Activated CD4-positive, alpha-beta T cell treated with anti-CD3 and anti-CD28 coated beads, Interleukin-2, amount 50 U/mL, for 4 hours (primary cell): Measurements from ENCODE around the gene PITRM1.

Source experiments
- DNase-seq, 2 experiments: peaks; one replicate each; pipeline ENCODE4 v3.0.0-alpha.2; 2020

PITRM1 gene

DNA sequence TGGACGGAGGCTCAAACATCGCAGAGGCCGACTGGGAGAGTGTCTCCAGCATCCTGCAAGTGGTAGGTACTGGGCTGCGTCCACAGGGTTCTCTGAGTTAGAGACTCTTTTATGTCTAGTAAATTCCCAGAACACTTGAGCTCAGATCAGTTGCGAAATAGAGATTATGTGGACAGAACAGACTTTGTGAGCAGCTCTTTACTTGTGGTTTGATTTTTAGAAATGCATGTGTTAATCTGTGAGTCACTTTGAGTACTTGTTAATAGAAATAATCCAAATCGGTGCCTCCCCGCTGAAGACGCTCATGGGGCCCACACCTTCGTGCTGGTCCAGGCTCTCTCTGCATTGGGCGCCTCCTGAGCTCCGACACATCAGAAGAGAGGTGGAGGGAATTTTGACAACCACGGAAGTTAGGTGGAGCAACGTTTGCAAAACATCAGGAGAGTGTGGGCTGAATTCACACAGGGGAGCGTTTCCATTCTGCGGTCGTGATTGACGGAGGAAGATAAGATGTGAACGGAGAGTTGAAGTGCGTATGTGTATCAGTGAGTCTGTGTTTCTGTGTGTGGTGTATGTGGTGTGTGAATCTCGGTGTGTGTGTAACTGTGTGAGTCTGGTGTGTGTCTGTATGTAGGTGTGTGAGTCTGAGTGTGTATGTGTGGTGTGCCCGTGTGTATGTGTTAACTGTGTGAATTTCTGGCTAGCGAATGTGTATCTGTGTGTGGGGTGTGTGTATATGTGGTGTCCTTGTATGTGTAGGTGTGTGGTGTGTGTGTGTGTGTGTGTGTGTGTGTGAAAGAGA is 73.1 kb downstream of the PITRM1 start:
- DNase-seq: no peak

DNA sequence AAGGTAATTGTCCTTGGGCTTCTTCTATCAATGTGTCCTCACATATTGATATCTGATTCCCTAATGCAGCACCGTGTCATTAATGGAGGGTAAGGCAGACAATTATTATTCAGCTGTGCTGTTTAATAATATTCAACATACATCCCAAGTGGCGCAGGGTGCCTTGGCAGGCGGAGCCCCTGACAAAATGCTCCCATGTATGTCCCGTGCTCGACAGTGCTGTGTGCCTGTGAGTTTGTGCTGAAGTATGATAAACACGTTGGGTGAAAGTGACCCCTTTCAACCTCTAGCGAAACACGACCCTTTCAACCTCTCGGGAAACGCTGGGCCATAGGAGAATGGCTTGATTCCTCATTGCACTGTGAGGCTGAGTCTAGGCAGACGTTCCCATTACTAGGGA is 73.9 kb downstream of the PITRM1 start:
- DNase-seq: no peak

DNA sequence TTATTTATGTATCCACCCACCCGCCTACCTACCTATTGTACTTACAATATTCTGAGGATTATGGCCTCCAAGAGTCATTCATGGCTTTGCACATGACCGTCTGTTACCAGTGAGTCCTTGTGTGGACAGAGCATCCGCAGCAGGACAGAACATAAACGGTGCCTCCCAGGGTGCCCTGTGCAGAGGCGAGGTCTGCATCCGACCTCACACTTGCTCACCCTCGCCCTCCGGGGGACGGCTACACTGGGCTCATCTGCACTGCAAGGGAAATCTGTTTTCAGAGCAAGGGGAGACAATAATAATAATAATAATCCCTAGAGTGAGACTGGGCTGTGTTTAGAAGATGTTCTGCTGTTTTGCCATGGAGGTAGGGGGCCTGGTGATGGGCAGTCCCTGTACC is 75.4 kb downstream of the PITRM1 start:
- no peak for DNase-seq

DNA sequence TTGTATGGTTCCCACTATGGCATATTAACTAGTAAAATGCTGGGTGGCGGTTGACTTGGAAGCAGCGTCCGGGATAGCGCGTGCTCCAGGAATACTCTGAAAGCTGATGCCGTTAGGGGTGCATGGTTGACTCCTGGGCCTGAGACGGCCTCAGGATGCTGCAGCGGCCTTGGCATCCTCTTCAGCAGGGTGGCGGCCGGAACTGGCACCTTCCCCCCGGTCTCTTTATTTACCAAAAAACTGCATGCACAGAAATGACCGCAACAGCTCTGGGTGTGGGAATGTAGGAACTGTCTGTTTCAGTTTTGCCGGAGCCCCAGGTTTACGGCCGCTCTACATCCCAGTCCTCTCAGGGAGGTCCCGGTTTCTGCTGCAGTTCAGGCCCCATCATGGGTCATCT is 76.4 kb downstream of the PITRM1 start:
- no peak for DNase-seq

DNA sequence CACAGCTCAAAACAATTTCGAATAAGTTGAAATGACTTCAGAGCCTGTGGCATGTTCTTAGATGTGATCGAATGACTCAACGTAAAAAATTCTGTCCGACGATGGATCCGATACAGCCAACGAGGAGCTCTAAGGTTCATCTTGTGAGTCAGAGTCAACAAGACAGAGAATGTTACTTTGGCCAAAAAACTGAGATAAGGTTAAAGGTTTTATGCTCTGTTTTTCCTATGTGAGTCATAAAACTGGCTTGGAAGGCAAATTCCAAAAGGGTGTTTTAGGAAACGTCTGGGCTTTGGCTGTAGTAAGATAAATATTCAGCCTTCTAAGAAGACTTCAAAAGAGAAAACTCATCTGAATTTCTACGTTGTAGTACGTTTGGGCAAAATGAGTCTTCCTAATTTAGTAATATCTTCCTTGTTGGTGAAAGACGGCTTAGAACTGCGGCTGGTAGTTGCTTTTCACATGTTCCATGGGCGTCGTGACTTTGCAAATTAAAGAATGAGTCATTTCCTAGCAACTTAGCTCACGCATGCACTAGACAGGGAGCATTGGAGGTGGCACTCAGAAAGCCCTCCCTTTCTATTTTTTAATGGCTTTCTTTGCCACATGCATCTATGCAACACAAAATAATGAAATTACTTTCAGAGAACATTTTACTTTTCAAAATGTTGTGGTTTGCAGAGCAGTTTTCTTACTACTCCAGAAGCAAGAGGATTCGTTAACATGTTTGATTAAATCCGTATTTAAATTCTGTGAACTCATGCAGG is 77.0 kb downstream of the PITRM1 start:
- DNase-seq: peak; percentile 41 to 53

DNA sequence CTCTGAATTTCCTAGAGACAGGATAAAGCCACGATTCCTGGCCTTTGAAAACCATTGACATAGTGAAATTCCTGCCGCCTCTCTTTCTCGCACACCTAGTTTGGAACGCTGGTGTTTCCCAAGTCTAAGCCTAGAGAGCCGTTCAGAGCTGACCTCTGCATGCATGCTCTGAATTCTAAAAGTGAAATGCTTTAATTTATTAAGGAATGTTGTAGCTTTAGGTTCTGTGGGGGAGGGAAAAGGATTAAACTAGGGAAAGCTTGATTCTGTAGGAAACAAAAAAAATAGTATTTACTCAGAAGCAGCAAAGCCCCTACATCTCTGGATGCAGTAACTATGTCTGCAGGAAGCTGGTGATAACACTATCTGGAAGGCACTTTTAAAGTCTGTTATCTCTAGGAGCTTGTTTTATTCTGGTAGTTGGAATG is 78.0 kb downstream of the PITRM1 start:
- DNase-seq: no peak

DNA sequence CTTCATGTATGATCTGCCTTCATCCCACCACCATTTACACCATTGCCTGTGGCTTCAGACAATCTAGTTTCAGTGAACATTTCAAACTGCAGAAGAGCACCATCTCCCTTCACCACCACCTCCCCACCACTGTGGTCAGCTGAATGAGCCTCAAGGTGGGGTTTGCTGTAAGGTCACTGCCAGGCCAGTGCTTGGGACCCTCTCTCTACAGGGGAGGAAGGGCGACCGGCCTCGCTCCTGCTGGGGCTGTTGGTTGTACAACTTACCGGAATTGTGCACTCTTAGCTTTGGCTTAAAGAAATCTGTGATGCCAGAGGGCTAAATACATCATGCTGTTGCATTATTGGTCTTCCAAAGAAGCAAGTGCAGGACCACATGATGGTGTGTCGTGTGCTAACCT is 78.6 kb downstream of the PITRM1 start:
- no peak for DNase-seq

DNA sequence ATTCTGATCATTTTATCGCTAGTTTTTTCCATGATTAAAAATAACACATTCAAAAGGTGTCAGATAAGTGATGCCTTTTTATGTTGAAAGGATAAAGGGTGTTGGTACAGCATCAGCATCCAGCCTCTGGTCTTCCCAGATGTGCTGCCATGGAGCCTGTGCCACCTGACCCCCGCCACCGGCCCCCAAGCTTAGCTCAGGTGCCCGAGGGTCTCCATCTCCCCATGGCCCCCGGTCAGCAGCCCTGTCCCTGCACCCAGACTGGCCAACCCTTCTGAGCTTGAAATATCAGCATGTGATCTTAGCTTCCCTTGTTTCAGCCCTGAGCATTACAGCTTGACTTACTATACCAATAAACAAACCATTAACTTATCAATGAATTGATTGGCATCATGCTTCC is 80.7 kb downstream of the PITRM1 start:
- DNase-seq: no peak

DNA sequence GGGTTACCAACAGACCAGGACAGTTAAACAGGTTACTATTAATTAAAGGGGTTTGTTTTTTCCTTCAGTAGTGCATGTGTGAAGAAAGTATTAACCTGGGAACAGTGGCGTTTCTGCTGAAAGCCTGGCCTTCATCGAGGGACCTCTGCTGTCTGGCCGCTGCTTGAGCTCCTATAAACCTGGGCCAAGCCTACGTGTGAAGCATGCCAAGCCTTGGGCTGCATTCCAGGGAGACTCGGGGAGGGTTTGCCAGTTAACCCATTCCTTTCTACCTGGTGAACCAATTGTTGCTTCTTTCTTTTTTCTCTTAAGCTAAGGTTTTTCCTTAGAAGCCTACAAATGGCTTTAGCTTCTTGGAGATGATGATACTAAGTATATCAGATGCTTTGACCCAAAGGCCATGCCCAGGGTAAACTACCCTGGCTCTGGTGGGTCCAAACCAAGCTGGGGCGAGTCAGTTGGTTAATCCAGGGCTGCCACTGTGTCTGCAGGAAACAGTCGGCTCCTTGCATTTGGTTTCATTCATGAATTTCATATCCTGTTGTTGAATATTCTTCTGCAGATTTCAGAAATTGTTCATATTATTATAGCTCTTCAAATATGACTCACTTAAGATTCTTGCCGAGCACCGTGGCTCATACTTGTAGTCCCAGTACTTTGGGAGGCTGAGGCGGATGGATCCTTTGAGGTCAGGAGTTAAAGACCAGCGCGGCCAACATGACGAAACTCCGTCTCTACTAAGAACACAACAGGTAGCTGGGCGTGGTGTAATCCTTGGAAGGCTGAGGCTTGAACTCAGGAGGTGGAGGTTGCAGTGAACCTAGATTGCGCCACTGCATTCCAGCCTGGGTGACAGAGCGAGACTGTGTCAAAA is 81.4 kb downstream of the PITRM1 start:
- no peak for DNase-seq

DNA sequence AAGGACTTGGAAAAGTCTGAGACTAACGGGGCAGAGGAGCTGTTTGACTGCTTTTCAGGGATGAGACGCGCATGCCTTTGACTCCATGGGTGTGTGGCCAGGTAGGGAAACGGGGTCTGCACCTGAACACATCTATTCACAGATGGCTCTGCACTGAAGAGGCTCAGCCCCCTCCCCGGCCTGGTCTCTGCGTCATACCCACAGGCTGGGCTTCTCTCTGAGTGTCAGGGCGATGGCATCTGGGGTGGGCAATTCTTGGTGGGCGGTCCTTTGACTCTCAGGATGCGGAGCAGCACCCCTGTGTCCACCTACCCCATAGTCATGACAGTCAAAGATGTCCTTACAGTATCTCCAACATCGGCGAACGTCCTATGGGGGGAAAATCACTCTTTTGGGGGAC is 82.2 kb downstream of the PITRM1 start:
- no peak for DNase-seq
